Neural crest cell (in vitro differentiated cells): ENCODE measurements around the gene CDC42BPB. TPM values are rescaled to one million over a fixed set of nuclear protein-coding genes. Genes with fewer than 3 reads are reported as not detected.

Source experiments
- DNase-seq: peaks from one replicate; pipeline ENCODE4 v3.0.0; 2021; ENCODE audit warnings: low read depth, mixed read lengths, low spot score
- H3K27ac Mint-ChIP-seq: one replicate; pipeline ENCODE4 v1.8.0; 2021; ENCODE audit warnings: mild to moderate bottlenecking, mixed read lengths; ENCODE audit not compliant: unreplicated experiment
- H3K27me3 Mint-ChIP-seq: 2 replicates; pipeline ENCODE4 v1.8.0; 2021; ENCODE audit warnings: low read depth, mild to moderate bottlenecking, mixed read lengths
- H3K36me3 Mint-ChIP-seq: 2 replicates; pipeline ENCODE4 v1.8.0; 2021; ENCODE audit warnings: low read depth, mild to moderate bottlenecking, mixed read lengths
- H3K4me1 Mint-ChIP-seq: 2 replicates; pipeline ENCODE4 v1.8.0; 2021; ENCODE audit warnings: mixed read lengths
- H3K4me3 Mint-ChIP-seq: one replicate; pipeline ENCODE4 v1.8.0; 2021; ENCODE audit warnings: mild to moderate bottlenecking, mixed read lengths
- H3K9me3 Mint-ChIP-seq: 2 replicates; pipeline ENCODE4 v1.8.0; 2021; ENCODE audit warnings: mixed read lengths
- CTCF ChIP-seq: fragments of 200-600 bp; sonication (generic); conservative IDR thresholded peaks from 2 replicates; pipeline ENCODE4 v1.5.0; 2021; ENCODE audit warnings: antibody characterized with exemption, mild to moderate bottlenecking
- total RNA-seq: library from RNA; stranded (reverse); gene quantifications from 2 replicates; pipeline ENCODE4 v1.2.1, GENCODE V29; 2021

The CDC42BPB gene
- total RNA-seq, 1 donor from 2014 or later, result 94.8 TPM

DNA sequence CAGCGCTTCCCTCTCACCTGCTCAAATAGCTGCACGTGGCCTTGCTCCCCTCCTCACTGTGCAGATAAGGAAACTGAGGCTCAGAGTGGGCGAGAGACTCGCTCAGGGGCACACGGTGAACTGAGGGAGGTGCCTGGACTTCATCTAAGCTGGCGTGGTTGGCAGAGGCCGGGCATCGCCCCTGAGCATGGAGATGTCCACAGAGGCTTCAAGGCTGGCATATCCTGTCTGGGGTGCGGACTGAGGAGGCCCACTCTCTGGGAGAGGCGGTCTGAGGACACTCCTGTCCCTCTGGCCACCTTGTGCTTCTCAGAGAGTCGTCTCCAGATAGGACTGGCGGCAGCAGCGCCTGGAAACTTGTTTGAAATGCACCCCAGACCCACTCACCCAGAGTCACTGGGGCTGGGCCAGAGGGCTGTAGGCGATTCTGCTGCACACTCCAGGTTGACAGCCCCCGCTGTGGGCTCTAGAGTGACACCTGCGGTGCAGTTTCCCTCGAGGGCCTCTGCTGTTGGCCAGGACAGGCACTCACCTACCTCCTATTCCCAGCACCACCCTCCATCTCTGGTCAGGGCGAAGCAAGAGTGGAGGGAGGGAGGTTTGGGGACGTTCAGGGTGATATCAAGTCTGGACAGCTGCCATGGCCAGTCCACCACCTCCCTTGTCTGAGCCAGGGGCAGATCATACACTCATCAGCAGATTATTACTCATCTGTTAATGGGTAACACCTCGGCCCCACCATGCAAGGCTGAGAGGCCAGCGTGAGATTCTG is 15.4 kb upstream of the CDC42BPB start:
- no peaks in the 10 kb centered on the region for H3K4me1 Mint-ChIP-seq
- DNase-seq, result no peak

GRCh38 chr14:103071544-103072251 is 14.3 kb upstream of the CDC42BPB start:
- no peak overlapping the region for H3K4me3 Mint-ChIP-seq

More for the DNA sequence above, 15.4 kb upstream of the CDC42BPB start:
- H3K27me3 Mint-ChIP-seq, result peaks cover 7% of the 10 kb centered on the region
- no peak overlapping the region for H3K27ac Mint-ChIP-seq
- TF ChIP-seq CTCF, result no peak
- H3K9me3 Mint-ChIP-seq, result no peaks in the 10 kb centered on the region
- H3K36me3 Mint-ChIP-seq, result no peaks in the 10 kb centered on the region
- no peak overlapping the region for H3K4me3 Mint-ChIP-seq

DNA sequence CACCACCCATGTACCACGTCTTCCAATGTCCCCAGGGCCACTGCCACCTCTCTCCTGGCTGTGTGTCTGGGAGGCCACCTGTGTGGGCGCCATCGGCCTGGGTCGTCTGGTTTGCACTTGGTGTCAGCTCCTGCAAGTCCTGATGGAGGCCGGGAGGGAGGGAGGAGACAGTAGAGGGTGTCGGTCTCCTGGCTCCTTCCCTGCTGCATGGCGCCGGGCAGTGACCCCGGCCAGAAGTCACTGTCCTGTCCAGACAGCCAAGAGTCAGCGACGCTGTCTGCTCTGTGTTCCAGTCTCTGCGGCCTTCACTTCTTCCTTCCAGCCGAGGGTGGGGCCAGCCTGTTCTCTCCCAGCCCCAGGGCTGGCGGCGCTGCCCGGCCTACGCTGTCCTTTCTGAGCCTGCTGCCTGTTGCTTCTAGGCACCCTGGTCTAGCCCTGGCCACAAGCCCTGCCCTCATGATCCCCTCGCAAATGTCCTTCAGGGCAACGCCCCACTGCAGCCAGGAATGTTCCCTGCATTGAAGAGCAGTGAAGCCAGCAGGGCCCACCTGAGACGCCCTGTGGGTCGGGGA is 13.7 kb upstream of the CDC42BPB start:
- H3K27ac Mint-ChIP-seq, result no peak overlapping the region

More at GRCh38 chr14:103071544-103072251, 14.3 kb upstream of the CDC42BPB start:
- DNase-seq, result no peak
- Mint-ChIP-seq H3K9me3 (no peaks in the 10 kb centered on the region), H3K27me3 (peaks cover 5% of the 10 kb centered on the region), H3K4me1 (no peaks in the 10 kb centered on the region), H3K36me3 (no peaks in the 10 kb centered on the region), H3K27ac (no peak overlapping the region)
- no peak for TF ChIP-seq CTCF

DNA sequence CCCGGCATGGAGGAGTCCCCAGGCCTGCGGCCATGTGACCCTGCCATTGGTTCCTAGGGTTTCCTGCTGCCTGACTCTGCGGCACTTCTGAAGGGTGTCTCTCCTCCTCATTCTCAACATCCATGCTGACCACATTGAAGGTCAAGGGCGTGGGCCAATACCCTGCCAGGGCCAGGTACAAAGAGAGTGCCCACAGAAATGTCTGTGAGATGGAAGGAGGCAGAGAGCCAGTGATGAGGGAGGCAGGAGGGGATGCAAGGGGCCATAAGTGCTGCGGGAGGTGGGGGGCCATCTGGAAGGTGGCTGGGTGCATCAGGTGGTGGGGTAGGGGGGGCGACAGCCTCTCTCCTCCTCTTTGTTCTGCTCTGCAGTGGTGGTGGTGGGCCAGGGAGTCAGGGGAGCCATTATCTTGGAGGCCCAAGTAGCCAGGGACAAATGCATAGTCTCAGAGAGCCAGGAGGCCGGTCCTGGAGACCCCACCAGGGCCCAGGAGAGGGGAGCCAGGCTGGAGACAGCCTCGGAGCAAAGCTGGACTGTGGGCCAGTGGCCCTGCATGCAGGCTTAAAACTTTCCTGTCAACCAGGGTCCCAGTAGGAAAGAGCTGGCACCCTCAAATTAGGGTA is 13.0 kb upstream of the CDC42BPB start:
- no peak for TF ChIP-seq CTCF
- DNase-seq, result no peak
- no peak overlapping the region for H3K27ac Mint-ChIP-seq
- H3K4me3 Mint-ChIP-seq, result no peak overlapping the region
- H3K36me3 Mint-ChIP-seq, result no peaks in the 10 kb centered on the region
- H3K4me1 Mint-ChIP-seq, result no peaks in the 10 kb centered on the region
- H3K27me3 Mint-ChIP-seq, result peaks cover 5% of the 10 kb centered on the region
- no peaks in the 10 kb centered on the region for H3K9me3 Mint-ChIP-seq

More for the DNA sequence above, 13.7 kb upstream of the CDC42BPB start:
- Mint-ChIP-seq H3K4me1 (no peaks in the 10 kb centered on the region), H3K9me3 (no peaks in the 10 kb centered on the region), H3K36me3 (no peaks in the 10 kb centered on the region), H3K27me3 (peaks cover 5% of the 10 kb centered on the region), H3K4me3 (no peak overlapping the region)
- DNase-seq, result no peak
- TF ChIP-seq CTCF, result no peak

DNA sequence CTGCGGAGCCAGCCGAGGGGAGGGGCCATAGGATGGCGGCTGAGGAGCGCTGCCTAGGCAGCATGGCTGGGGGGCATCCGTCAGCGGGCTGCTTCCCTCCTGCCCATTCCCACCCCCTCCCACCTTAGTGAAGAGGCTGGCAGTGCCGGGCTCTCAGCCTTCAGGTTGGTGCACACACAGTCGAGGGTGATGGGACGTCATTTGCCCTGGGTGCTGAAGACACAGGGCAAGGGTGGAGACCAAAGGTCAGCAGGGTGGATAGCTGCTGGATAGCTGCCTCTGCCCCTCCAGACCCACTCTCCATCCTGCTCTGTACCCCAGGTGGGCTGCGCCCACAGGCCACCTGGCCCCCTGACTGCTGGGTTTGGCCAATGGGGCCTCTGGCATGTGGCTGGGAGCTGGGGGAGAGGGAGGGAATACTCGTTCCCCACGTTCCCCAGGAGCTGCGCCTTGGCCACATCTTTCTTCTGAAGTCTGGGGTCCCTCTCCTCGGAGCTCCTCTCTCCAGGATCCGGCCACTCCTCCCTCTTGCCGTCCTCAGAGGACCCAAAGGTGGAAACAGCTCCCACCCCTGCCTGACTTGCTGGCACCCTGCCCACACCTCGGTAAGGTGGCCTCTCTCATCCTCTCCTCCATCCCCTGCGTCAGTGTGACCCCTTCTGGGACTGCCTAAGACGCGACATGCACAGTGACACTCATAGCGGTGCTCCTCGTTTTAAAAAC is 11.2 kb upstream of the CDC42BPB start:
- TF ChIP-seq CTCF, result no peak
- no peak for DNase-seq
- H3K4me3 Mint-ChIP-seq, result no peak overlapping the region
- H3K27me3 Mint-ChIP-seq, result no peaks in the 10 kb centered on the region
- no peak overlapping the region for H3K27ac Mint-ChIP-seq
- no peaks in the 10 kb centered on the region for H3K9me3 Mint-ChIP-seq
- no peaks in the 10 kb centered on the region for H3K36me3 Mint-ChIP-seq
- no peaks in the 10 kb centered on the region for H3K4me1 Mint-ChIP-seq
